ENCODE data around the gene CWC27.
A peak's percentile ranks its signal among the peaks of the same experiment; 100 is the strongest.

The CWC27 gene

DNA sequence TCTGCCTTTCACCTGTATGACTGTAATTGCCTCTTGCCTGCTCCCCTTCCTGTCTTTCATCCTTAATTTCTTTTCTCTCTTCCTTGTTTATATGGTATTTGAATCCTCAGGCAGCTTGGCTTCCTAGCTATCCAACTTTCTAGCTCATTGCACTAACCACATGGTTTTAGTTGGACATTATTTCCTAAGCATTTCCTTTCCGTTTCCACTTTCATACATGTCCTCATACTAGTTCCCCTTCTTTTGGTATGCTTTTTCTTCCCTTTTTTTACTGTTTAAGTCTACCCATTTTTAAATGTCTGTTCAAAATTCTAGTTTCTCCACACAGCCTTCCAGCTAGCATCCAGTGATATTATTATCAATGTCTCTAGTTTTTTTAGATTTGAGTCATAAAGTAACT is 6.6 kb downstream of the CWC27 start:
- no peak for TF ChIP-seq CTCF (conservative IDR thresholded peaks at IDR 0.05; ENCODE audit: low read depth, low read length)
- no peak for DNase-seq (ENCODE audit: low read depth)
- no peak overlapping the region for H3K4me3 ChIP-seq (ENCODE audit: low read depth, low read length)

GRCh38 chr5:64784451-64785025 is 15.8 kb downstream of the CWC27 start:
- DNase-seq (ENCODE audit: low read depth): peak; percentile 94
- peak; percentile 82 for TF ChIP-seq CTCF (conservative IDR thresholded peaks at IDR 0.05; ENCODE audit: low read depth, low read length)
- H3K4me3 ChIP-seq (ENCODE audit: low read depth, low read length): no peak overlapping the region

DNA sequence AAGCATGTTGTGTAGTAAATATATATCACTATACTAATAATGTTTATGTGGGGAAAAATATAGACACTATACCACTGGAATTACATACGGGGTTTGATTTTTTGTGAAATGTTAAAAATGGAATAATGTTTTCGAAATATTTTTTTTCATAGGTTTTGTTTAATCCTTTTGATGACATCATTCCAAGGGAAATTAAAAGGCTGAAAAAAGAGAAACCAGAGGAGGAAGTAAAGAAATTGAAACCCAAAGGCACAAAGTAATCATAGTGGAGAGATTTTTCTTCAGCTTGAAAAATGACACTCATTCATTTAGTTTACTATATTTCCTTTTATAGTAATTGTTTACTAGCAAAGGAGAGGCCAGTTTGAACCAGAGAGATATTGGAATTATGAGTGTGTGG is 17.6 kb downstream of the CWC27 start:
- no peak overlapping the region for H3K4me3 ChIP-seq (ENCODE audit: low read depth, low read length)
- no peak for TF ChIP-seq CTCF (conservative IDR thresholded peaks at IDR 0.05; ENCODE audit: low read depth, low read length)
- DNase-seq (ENCODE audit: low read depth): no peak

- no peak overlapping the region for H3K4me3 ChIP-seq (ENCODE audit: low read depth, low read length)
- no peak for DNase-seq (ENCODE audit: low read depth)
- TF ChIP-seq CTCF (conservative IDR thresholded peaks at IDR 0.05; ENCODE audit: low read depth, low read length): no peak
Observed at GRCh38 chr5:64788156-64788555, 19.4 kb downstream of the CWC27 start.

GRCh38 chr5:64789457-64789856 is 20.7 kb downstream of the CWC27 start:
- no peak overlapping the region for H3K4me3 ChIP-seq (ENCODE audit: low read depth, low read length)
- peak; percentile 77 for DNase-seq (ENCODE audit: low read depth)
- TF ChIP-seq CTCF (conservative IDR thresholded peaks at IDR 0.05; ENCODE audit: low read depth, low read length): no peak

DNA sequence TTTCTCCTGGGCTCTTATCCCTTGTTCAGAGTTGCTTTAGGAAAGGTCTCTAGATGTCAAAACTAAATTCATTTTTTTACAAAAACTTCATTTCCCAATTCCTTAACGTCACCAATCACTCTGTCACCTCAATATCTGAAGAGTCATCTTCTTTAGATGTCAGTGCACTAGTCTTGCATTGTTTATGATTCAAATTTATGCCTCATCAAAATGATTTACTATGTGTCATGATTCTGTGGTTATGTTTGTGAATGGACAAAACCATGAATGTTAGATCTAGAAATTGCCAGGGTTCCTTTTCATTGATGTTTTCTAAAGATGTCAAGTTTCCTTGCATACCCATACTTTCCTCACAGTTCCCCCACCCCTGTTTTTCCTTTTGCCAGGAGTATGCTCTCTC is 21.5 kb downstream of the CWC27 start:
- DNase-seq (ENCODE audit: low read depth): no peak

More for the DNA sequence above, 21.5 kb downstream of the CWC27 start:
- H3K4me3 ChIP-seq (ENCODE audit: low read depth, low read length): no peak overlapping the region
- TF ChIP-seq CTCF (conservative IDR thresholded peaks at IDR 0.05; ENCODE audit: low read depth, low read length): no peak
